ENCODE results near the gene TM4SF20.

- no peak for TF ChIP-seq CTCF (conservative IDR thresholded peaks at IDR 0.05 in 1 of 2, IDR thresholded peaks at IDR 0.05 in 1 of 2; ENCODE audit: low read depth in 1 of 2, low read length in 2 of 2)
- TF ChIP-seq EZH2 (IDR thresholded peaks at IDR 0.05; ENCODE audit: low read length, missing control alignments), result no peak
These were observed 10.5 kb downstream of the TM4SF20 start for GRCh38 chr2:227368574-227368973.
